WTC11 (cell line): Measurements from ENCODE around the gene SLC24A4.

Source experiments
- ESRRA ChIP-seq: sonication (generic); formaldehyde crosslinking; IDR thresholded peaks from 2 replicates; pipeline ENCODE4 v1.8.1; 2022; ENCODE audit warnings: mild to moderate bottlenecking, missing genetic modification reagents, borderline replicate concordance
- FOXJ3 ChIP-seq: sonication (generic); formaldehyde crosslinking; IDR thresholded peaks from 2 replicates; pipeline ENCODE4 v1.9.0; 2021; ENCODE audit warnings: missing genetic modification reagents, mild to moderate bottlenecking, borderline replicate concordance
- NR2C2 ChIP-seq: sonication (generic); formaldehyde crosslinking; IDR thresholded peaks from 2 replicates; pipeline ENCODE4 v1.8.0; 2022; ENCODE audit warnings: mild to moderate bottlenecking, missing genetic modification reagents
- ZNF423 ChIP-seq: fragments of 250-450 bp; sonication (Bioruptor Pico); IDR thresholded peaks from 2 replicates; pipeline ENCODE4 v2.1.2; 2022; ENCODE audit warnings: mild to moderate bottlenecking, moderate library complexity
- TF ChIP-seq, protein P1 (sequence below): sonication (generic); formaldehyde crosslinking; IDR thresholded peaks from 2 replicates; pipeline ENCODE4 v1.8.0; 2022; ENCODE audit warnings: mild to moderate bottlenecking, missing genetic modification reagents
- TF ChIP-seq, protein P2 (sequence below): sonication (generic); formaldehyde crosslinking; IDR thresholded peaks from 2 replicates; pipeline ENCODE4 v1.8.1; 2023; ENCODE audit warnings: mild to moderate bottlenecking, missing genetic modification reagents, moderate library complexity
- TF ChIP-seq, protein P3 (sequence below): fragments of 200-600 bp; IDR thresholded peaks from 2 replicates; pipeline ENCODE4 v1.8.0; 2022; ENCODE audit warnings: antibody characterized with exemption
- TF ChIP-seq, protein P4 (sequence below): sonication (generic); formaldehyde crosslinking; conservative IDR thresholded peaks from 2 replicates; pipeline ENCODE4 v1.8.1; 2022; ENCODE audit warnings: mild to moderate bottlenecking, missing genetic modification reagents
- TF ChIP-seq, protein P5 (sequence below): fragments of 250-450 bp; sonication (Bioruptor Pico); IDR thresholded peaks from 2 replicates; pipeline ENCODE4 v1.9.0; 2021; ENCODE audit warnings: mild to moderate bottlenecking
- TF ChIP-seq, protein P6 (sequence below): sonication (generic); formaldehyde crosslinking; IDR thresholded peaks from 2 replicates; pipeline ENCODE4 v1.8.1; 2023; ENCODE audit warnings: mild to moderate bottlenecking, missing genetic modification reagents, moderate library complexity
- TF ChIP-seq, protein P7 (sequence below): sonication (generic); formaldehyde crosslinking; IDR thresholded peaks from 2 replicates; pipeline ENCODE4 v1.8.1; 2023; ENCODE audit warnings: mild to moderate bottlenecking, missing genetic modification reagents

DNA sequence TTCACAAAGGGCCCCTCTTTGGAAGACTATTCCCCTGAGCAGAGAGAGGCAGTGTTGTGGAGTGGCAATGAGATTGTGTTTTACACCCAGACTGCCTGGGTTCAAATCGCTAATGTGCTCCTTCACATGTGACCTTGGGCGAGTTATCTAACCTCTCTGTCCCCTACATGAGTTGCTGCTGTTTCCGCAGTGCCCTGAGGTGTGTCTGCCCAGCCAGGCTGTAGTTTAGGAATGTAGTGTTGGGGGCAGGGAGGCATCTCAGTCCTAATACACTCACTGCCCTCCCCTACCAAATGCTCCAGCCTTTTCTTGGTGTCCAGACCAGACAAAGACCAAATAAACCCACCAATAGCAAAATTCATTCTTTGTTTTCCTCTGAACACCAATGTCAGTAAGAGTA is 78.6 kb downstream of the SLC24A4 start:
- TF ChIP-seq, protein P1, sequence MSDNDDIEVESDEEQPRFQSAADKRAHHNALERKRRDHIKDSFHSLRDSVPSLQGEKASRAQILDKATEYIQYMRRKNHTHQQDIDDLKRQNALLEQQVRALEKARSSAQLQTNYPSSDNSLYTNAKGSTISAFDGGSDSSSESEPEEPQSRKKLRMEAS: no peak
- TF ChIP-seq, protein P2, sequence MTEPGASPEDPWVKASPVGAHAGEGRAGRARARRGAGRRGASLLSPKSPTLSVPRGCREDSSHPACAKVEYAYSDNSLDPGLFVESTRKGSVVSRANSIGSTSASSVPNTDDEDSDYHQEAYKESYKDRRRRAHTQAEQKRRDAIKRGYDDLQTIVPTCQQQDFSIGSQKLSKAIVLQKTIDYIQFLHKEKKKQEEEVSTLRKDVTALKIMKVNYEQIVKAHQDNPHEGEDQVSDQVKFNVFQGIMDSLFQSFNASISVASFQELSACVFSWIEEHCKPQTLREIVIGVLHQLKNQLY (CRISPR knock-in tag): no peak
- TF ChIP-seq ESRRA (CRISPR knock-in tag): no peak
- TF ChIP-seq, protein P3, sequence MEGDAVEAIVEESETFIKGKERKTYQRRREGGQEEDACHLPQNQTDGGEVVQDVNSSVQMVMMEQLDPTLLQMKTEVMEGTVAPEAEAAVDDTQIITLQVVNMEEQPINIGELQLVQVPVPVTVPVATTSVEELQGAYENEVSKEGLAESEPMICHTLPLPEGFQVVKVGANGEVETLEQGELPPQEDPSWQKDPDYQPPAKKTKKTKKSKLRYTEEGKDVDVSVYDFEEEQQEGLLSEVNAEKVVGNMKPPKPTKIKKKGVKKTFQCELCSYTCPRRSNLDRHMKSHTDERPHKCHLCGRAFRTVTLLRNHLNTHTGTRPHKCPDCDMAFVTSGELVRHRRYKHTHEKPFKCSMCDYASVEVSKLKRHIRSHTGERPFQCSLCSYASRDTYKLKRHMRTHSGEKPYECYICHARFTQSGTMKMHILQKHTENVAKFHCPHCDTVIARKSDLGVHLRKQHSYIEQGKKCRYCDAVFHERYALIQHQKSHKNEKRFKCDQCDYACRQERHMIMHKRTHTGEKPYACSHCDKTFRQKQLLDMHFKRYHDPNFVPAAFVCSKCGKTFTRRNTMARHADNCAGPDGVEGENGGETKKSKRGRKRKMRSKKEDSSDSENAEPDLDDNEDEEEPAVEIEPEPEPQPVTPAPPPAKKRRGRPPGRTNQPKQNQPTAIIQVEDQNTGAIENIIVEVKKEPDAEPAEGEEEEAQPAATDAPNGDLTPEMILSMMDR: no peak
- TF ChIP-seq ZNF423 (CRISPR knock-in tag): no peak
- TF ChIP-seq FOXJ3 (CRISPR knock-in tag): no peak
- no peak for TF ChIP-seq NR2C2 (CRISPR knock-in tag)
- TF ChIP-seq, protein P4, sequence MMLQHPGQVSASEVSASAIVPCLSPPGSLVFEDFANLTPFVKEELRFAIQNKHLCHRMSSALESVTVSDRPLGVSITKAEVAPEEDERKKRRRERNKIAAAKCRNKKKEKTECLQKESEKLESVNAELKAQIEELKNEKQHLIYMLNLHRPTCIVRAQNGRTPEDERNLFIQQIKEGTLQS (CRISPR knock-in tag): no peak
- TF ChIP-seq, protein P5, sequence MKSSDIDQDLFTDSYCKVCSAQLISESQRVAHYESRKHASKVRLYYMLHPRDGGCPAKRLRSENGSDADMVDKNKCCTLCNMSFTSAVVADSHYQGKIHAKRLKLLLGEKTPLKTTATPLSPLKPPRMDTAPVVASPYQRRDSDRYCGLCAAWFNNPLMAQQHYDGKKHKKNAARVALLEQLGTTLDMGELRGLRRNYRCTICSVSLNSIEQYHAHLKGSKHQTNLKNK: no peak
- TF ChIP-seq, protein P6, sequence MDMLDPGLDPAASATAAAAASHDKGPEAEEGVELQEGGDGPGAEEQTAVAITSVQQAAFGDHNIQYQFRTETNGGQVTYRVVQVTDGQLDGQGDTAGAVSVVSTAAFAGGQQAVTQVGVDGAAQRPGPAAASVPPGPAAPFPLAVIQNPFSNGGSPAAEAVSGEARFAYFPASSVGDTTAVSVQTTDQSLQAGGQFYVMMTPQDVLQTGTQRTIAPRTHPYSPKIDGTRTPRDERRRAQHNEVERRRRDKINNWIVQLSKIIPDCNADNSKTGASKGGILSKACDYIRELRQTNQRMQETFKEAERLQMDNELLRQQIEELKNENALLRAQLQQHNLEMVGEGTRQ (CRISPR knock-in tag): no peak
- TF ChIP-seq, protein P7, sequence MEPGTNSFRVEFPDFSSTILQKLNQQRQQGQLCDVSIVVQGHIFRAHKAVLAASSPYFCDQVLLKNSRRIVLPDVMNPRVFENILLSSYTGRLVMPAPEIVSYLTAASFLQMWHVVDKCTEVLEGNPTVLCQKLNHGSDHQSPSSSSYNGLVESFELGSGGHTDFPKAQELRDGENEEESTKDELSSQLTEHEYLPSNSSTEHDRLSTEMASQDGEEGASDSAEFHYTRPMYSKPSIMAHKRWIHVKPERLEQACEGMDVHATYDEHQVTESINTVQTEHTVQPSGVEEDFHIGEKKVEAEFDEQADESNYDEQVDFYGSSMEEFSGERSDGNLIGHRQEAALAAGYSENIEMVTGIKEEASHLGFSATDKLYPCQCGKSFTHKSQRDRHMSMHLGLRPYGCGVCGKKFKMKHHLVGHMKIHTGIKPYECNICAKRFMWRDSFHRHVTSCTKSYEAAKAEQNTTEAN (CRISPR knock-in tag): no peak
